ENCODE measurements around the gene ATP8A2. TPM values are rescaled to one million over a fixed set of nuclear protein-coding genes. Genes with fewer than 3 reads are reported as not detected.

Gene ATP8A2
- total and polyA plus RNA-seq, 2 of the 4 experiments (the other 2 are of a cell fraction): 0.02 to 0.18 TPM

- no peak overlapping the region for H3K9ac ChIP-seq (ENCODE audit: low read depth, low read length)
- intact Hi-C loops (cut with micrococcal nuclease) (no loop called here), dilution Hi-C loops (cut with HindIII; ENCODE audit: low sequenced_read_pairs, unreplicated experiment) (no loop called here), in situ Hi-C loops (cut with MboI; ENCODE audit: low sequenced_read_pairs) (no loop called here)
- H3K27ac ChIP-seq (ENCODE audit: insufficient read depth, low read length): no peak overlapping the region
- H3K4ac ChIP-seq (ENCODE audit: low read depth, low read length): no peak overlapping the region
- H3K56ac ChIP-seq (ENCODE audit: extremely low read depth, insufficient read depth, low read length): no peak overlapping the region
- no peaks in the 10 kb centered on the region for H3K36me3 ChIP-seq (ENCODE audit: control insufficient read depth, insufficient read depth, low read length)
- H4K20me1 ChIP-seq (ENCODE audit: insufficient read depth, low read length): no peaks in the 10 kb centered on the region
- no peaks in the 10 kb centered on the region for H3K79me1 ChIP-seq (ENCODE audit: low read depth in 1 of 2, low read length in 2 of 2)
- BruUV-seq (replicated peaks): no TSS peak
- no peak overlapping the region for H2AFZ ChIP-seq (replicated peaks; ENCODE audit: low read length, poor library complexity)
- H2AK5ac ChIP-seq (ENCODE audit: low read depth, low read length): no peak overlapping the region
- no peak overlapping the region for H2AK9ac ChIP-seq (replicated peaks; ENCODE audit: low read depth, low read length, poor library complexity)
- no peak overlapping the region for H4K8ac ChIP-seq (ENCODE audit: low read depth in 2 of 2, low read length in 2 of 2)
- H2BK120ac ChIP-seq (ENCODE audit: low read depth, low read length): no peak overlapping the region
- H3K9me1 ChIP-seq (ENCODE audit: insufficient read depth, low read length): no peaks in the 10 kb centered on the region
- no peak overlapping the region for H4K91ac ChIP-seq (ENCODE audit: insufficient read depth, low read depth, low read length)
- no peak overlapping the region for H3K4me3 ChIP-seq (ENCODE audit: insufficient read depth, low read depth, low read length)
- H2BK20ac ChIP-seq (ENCODE audit: low read depth, low read length): no peak overlapping the region
- ChIA-PET POLR2A (ENCODE audit: unreplicated experiment) (no interaction called here), CTCF (no interaction called here)
- H3K23ac ChIP-seq (ENCODE audit: low read depth, low read length): no peak overlapping the region
- no peak overlapping the region for H3K4me2 ChIP-seq (ENCODE audit: low read depth, low read length)
- ATAC-seq (ENCODE audit: low read depth) (no peak), DNase-seq (no peak)
- H3K27me3 ChIP-seq (ENCODE audit: control insufficient read depth, insufficient read depth, low read length): no peaks in the 10 kb centered on the region
- H4K5ac ChIP-seq (ENCODE audit: low read depth, low read length): no peak overlapping the region
- no peak for TF ChIP-seq MAZ (IDR thresholded peaks at IDR 0.05; ENCODE audit: borderline replicate concordance, low read depth, low read length)
- no peak for TF ChIP-seq NFE2L2 (IDR thresholded peaks at IDR 0.05; ENCODE audit: low read depth, low read length)
- TF ChIP-seq MAFK (IDR thresholded peaks at IDR 0.05; ENCODE audit: low read depth, low read length): no peak
- TF ChIP-seq RFX5 (IDR thresholded peaks at IDR 0.05; ENCODE audit: low read depth, low read length): no peak
- TF ChIP-seq CEBPB (IDR thresholded peaks at IDR 0.05; ENCODE audit: low read depth, low read length): no peak
- no peak for TF ChIP-seq FOS (IDR thresholded peaks at IDR 0.05; ENCODE audit: low read depth, low read length)
- TF ChIP-seq CTCF (conservative IDR thresholded peaks at IDR 0.05; ENCODE audit: low read depth, low read length): no peak
- no peak for TF ChIP-seq USF2 (IDR thresholded peaks at IDR 0.05; ENCODE audit: low read depth, low read length)
- TF ChIP-seq BHLHE40 (IDR thresholded peaks at IDR 0.05; ENCODE audit: low read depth, low read length): no peak
- no peaks in the 10 kb centered on the region for H3K9me3 ChIP-seq (ENCODE audit: control insufficient read depth, insufficient read depth, low read length)
- no peak overlapping the region for H2BK5ac ChIP-seq (ENCODE audit: low read depth, low read length, poor library complexity, severe bottlenecking)
- no peaks in the 10 kb centered on the region for H3K4me1 ChIP-seq (ENCODE audit: control insufficient read depth, insufficient read depth, low read length)
- no peak overlapping the region for H2BK15ac ChIP-seq (ENCODE audit: low read depth, low read length)
- WGBS, 2 experiments (ENCODE audit: extremely low coverage in 2 of 2, insufficient read length in 1 of 2): no CpG with 5 or more reads among the region's 6 CpGs
- H3K14ac ChIP-seq (replicated peaks; ENCODE audit: low read depth, low read length): no peak overlapping the region
- H3K18ac ChIP-seq (ENCODE audit: low read depth, low read length): no peak overlapping the region
These were observed 57.7 kb downstream of the ATP8A2 start for GRCh38 chr13:25429466-25429865.
